GM10847 (cell line): ENCODE data around the gene DIO3.

Experiments
- POLR2A ChIP-seq: IDR thresholded peaks from 2 replicates; pipeline ENCODE4 v1.6.1; 2011; ENCODE audit not compliant: insufficient read length; ENCODE audit errors: extremely low read depth

The DIO3 gene

GRCh38 chr14:101595887-101596721, 34.8 kb downstream of the DIO3 start:
- no peak for TF ChIP-seq POLR2A

GRCh38 chr14:101596742-101597141, 35.4 kb downstream of the DIO3 start:
- no peak for TF ChIP-seq POLR2A

GRCh38 chr14:101598159-101598558, 36.9 kb downstream of the DIO3 start:
- TF ChIP-seq POLR2A: no peak

DNA sequence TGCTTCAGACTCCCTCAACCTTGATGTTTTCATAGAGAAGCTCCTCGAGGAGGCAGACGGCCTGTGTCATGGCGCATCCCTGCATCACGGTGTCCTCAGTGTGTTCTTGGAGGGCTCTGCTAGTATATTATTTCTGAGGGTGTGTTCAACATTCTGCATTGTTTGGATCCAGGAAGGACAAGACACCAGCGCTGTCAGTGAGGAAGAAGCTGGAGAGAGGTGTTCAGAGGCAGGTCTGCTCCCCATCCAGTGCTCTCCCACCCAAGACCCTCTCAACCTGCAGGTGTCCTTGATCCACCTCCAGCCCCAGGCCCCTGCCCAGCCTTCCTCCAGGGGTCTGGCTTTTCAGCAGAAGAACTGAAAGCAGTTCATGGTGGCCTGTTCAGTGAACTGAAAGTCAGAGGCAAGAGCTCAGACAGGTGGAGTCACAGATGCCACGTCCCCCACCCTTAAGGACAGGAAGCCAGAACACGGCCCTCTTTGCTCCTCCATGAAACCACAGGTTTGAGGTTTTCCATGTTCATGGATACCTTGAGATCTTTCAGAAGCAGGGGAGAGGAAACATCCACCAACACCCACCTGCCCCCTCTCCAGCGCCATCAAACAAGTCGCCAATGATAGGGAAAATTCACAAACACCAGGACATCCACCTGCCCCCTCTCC, 37.4 kb downstream of the DIO3 start:
- TF ChIP-seq POLR2A: no peak

DNA sequence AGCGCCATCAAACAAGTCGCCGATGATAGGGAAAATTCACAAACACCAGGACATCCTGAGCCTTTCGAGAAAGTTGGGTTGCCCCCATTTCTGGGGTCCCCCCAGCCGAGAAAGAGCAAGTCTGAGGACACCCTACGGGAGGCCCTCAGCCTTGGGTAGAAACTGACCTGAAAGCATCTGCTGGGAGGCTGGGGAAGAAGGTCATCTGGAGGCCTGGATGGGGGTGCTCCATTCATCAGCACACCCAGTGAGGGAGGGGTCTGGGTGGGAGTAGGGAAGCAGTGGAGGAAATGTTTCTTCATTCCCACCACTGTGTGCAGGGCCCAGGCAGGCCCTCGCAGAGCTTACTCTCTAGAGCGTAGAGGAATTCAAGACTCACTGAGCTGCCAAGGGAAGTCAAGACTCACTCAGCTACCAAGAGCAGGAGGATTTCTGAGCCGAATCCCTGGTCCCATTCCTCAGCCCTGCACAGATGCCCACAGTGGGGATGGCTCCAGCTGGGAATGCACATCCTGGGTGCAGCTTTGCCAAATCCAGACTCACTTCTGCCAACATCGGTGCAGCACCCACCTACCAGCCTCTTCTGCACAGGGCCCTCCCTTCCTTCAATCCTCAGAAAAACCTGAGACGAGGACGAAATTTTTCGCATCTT, 38.1 kb downstream of the DIO3 start:
- TF ChIP-seq POLR2A: no peak

DNA sequence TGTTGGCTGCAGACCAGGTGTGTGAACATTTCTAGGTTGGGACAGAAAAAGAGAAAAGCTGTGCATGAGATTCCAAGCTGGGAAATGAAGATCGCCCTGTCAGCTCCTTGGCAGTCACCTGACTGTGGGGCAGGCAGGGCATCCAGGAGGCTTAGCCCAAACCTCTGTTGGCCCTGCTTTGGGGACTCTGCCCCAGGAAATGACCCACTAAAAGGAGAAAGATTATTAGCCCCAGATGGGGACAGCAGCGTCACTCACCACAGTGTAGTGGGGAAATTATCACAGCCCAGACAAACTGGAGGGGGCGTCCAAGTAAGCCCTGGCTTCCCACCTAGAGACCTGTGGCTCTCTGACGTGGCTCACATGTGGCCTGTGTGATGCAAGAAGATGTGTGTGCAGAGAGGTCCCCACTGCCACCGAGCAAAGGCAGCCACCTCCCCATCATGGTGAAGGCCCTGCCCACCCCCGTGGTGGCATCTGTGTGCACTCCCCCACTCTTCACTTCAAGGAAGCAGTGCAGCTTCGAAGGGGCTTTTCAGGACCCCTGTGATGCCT, 39.1 kb downstream of the DIO3 start:
- no peak for TF ChIP-seq POLR2A

DNA sequence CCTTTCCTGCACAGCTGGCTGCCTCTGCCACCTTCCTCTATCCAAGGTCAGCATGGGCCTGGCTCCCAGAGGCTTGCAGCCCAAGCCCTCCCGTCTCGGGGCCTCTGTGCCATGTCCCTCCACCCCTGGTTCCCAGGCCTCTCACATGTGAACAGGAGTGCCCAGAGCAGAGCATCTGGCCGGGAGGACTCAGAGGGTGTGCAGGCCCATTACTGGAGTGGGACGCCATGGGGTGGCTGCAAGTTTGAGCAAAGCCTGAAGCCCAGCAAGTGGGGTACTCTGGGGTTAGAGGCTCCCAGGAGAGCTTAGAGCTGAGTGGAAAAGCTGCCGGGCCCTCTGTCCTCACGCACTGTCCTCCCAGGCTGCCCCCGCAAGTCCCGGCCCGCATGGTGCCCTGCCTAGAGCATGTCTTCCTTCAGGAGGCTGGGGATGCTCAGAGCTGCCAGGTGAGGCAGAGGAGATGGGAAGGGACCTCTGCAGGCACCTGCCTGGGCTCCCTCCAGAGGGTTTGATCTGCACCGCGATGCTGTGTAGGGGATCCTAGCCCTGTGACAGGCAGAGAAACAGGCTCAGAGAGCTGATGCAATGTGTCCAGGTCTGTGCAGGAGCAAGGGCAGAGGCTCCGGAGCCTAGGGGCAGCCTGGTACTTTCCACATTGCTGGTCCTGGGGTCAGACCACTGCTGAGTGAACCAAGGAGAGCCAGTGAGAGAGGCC, 39.8 kb downstream of the DIO3 start:
- TF ChIP-seq POLR2A: no peak

DNA sequence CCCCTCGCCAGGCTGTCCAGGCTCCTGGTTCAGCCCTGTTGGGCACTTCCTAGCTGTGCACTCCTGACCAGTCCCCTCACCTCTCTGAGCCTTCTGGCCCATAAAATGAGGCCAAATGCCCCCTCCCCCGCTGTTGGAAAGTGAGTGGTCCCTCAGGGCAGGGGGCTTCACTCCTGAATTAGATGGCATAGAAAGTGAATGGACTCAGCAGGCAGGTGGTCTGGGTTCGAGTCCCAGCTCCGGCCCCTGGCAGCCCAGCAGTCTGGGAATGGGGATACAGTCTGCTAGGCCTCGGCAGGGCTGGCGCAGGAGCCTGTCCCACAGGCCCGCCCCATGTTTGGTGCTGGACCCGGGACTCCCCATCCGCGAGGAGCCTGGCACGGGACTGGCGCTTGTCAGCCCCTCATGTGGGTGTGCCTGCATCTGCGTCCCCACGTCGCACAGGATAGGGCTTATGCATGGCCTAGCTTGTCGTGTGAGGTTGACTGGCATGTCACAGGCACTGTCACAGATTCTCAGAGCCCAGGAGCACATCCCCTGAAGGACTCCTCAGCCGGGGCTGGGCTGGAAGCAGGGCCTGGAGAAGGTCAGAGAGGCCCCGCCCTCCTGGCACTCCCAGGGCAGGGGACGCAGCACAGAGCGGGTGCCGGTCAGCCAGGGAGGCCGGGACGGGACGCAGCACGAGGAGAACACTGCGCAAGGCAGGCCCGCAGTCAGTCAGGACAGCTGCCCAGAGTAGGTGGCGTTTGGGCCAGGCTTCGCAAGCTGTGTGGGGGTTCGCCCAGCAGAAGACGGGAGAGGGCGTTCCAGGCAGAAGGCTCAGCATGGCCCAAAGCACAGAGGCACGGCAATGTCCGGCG, 40.5 kb downstream of the DIO3 start:
- no peak for TF ChIP-seq POLR2A

DNA sequence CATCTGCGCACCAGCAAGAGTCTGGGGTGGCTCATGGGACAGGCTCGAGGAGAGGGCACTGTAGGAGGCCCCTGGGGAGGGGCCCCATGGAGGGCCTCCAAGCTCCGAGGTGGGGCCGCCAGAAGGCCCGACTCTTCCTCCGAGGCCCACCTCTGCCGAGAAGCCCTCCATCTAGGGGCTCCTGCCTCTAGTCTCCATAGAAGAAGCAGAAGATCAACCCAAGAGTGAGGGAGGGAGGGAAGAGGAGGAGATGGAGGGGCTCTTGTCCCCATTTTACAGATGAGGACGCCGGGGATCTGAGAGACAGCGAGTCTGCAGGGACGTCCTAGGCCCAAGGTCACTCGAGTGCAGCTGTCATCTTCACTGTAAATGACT, 41.2 kb downstream of the DIO3 start:
- TF ChIP-seq POLR2A: no peak

DNA sequence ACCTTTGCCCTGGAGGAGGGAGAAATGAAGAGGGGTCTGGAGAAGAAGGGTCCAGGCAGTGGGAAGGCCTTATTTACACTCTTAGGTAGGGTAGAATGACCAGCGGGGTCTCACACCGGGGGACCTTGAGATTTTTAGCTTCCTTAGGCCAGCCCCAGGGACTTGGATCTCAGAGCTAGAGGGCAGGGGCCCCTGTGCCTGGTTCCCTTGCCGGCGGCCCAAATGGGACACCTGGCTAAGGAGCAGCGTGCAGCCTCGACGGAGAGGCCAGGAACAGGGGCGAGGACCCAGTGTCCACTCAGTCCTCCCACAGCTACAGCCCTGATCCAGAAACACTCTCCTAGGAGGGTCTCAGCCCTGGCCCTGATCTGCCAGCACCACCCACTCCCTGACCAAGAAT, 41.8 kb downstream of the DIO3 start:
- no peak for TF ChIP-seq POLR2A

GRCh38 chr14:101604228-101604934, 43.1 kb downstream of the DIO3 start:
- TF ChIP-seq POLR2A: no peak

DNA sequence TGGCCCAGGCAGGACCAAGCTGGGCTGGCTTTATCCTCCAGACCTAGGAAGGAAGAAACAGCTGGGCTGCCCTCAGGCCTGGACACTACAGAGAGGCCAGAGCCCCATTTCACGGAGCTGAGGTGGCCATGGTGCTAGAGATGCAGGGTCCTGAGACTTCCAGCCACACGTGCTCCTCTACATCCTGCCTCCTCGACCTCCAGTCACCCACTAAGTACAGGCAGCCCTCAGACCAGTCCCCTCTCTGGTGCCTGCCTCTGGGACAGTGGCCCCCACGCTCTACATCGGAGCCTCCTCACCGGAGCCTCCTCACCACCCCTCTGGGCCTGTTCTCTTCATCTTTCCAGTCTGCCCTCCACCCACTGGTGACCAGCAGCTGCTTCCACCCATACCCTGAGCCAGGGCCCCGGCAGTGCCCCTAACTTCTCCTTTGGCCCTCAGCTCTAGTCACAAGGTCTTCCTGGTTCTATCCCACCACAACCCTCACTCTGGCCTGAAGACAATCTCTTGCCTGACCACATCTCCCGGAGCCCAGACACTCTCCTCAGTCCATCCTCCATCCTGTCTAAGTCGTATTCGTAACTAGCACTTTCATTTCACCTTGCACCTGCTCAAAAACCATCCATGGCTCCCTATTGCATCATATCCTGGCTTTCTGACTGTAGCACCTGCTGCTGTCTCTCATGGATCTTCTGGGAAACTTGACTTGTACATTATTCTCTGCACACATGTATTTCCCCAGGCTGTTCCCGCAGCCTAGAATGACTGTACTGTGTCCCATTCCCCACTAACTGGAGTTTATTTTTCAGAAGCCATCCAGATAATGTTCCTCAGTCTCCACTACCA, 43.9 kb downstream of the DIO3 start:
- TF ChIP-seq POLR2A: no peak

DNA sequence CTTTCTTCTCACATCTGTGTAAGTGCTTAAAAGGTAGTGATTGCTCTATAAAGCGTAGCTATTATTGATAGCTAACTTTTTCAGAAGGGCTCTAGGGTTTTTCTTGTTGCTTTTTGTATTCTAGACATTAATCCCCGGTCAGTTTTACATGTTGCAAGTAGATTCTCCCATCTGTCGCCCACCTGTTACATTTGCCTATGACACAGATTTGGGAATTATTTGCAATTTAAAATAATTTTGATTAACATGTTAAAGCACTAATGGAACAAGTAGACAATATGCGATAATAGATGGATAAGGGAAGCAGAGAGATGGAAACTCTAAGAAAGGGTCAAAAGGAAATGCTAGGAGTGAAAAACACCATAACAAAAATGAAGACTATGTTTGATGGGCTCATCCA, 44.5 kb downstream of the DIO3 start:
- TF ChIP-seq POLR2A: no peak
